ENCODE measurements around the gene C2CD5.

The C2CD5 gene

DNA sequence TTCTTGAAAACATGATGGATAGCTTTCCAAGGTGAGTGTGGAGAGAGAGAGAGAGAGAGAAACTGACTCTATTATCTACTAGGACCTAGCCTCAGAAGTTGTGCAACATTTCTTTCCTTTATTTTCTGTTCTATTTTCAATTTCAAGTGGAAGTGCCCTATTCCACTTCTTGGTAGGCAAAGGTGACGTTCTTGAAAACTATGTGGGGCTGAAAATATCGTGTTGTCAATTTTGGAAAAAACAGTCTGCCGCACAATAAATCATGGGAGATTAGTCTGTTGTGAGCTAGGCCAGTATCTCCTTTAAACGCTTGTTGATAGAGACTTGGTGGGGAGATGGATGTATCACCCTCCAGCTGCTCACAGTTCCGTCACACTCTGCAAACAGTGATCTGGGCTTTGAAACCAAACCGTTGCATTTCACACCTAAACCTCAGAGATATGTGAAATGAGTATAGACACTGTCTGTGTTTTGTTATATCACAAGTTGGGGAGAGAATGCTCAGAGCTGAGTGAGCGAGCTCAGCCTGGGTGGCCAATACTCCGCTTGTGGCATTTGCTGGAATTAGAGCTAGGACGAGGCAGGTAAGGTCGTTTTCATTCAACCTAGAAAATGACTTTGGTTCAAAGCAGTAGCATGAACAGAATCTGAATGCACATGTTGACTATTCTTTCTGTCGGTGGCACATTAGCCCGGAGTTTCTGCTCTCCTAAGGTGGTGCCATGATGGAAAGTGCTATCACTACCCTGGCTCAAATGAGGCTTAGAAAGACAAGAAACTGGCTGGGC lies 134.8 kb downstream of the C2CD5 start:
- TF ChIP-seq EZH2phosphoT487 (IDR thresholded peaks at IDR 0.05; ENCODE audit: low read depth) = no peak
- TF ChIP-seq, protein P1, sequence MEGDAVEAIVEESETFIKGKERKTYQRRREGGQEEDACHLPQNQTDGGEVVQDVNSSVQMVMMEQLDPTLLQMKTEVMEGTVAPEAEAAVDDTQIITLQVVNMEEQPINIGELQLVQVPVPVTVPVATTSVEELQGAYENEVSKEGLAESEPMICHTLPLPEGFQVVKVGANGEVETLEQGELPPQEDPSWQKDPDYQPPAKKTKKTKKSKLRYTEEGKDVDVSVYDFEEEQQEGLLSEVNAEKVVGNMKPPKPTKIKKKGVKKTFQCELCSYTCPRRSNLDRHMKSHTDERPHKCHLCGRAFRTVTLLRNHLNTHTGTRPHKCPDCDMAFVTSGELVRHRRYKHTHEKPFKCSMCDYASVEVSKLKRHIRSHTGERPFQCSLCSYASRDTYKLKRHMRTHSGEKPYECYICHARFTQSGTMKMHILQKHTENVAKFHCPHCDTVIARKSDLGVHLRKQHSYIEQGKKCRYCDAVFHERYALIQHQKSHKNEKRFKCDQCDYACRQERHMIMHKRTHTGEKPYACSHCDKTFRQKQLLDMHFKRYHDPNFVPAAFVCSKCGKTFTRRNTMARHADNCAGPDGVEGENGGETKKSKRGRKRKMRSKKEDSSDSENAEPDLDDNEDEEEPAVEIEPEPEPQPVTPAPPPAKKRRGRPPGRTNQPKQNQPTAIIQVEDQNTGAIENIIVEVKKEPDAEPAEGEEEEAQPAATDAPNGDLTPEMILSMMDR (IDR thresholded peaks at IDR 0.05; ENCODE audit: low read depth, low read length) = no peak
- Histone ChIP-seq H3K9ac (ENCODE audit: low read length) (peak overlapping the region; percentile 17; the same call in 1 of the 2 replicates), H3K36me3 (replicated peaks; ENCODE audit: low read depth, low read length) (no peaks in the 10 kb centered on the region), H3K9me3 (ENCODE audit: insufficient read depth, low read length) (no peaks in the 10 kb centered on the region), H3K4me1 (ENCODE audit: low read length) (peaks cover 35% of the 10 kb centered on the region), H3K27ac (ENCODE audit: low read length) (peak overlapping the region; percentile 13; the same call in 1 of the 2 replicates), H3K79me2 (ENCODE audit: low read length) (no peaks in the 10 kb centered on the region), H4K20me1 (ENCODE audit: insufficient read depth, low read length) (no peaks in the 10 kb centered on the region), H3K27me3 (ENCODE audit: low read depth, low read length) (no peaks in the 10 kb centered on the region), H3K4me3 (ENCODE audit: low read length) (peak overlapping the region; percentile 47), H2AFZ (ENCODE audit: low read depth, low read length) (peak overlapping the region; percentile 89), H3K4me2 (ENCODE audit: low read length) (peak overlapping the region; percentile 66)

DNA sequence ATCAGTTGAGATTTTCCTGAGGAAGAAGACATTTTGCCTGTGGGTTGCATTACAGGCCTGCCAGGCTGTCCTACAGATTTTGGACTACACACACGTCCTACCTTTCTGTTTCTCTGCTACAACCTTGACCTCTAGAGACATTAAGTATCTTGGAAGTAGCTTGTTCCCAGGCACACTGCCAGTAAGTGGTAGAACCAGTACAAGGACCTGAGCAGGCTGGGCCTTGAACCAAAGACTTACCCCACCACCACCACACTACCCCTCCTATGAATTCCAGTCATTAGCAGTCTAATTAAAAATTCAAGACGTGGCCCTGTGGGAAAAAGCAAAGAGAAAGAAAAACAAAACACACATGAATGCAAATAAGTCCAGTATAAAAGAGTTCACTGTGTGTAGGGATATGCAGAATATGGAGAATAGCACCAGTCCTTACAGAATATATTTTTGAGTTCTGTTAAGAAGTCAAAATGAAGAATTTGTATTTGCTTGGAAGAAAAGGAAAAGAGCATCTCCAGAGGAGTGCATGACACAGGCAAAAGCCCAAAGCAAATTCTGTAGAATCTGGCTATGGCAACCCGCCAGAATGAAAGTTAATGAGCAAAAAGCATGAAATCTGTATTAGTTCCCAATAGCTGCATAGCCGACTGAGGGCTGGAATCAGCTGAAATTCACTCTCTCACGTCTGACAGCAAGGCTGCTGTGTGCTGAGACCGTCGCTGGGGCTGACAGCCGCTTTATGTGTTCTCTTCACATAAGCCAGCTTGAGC lies 135.5 kb downstream of the C2CD5 start:
- H4K20me1 ChIP-seq (ENCODE audit: insufficient read depth, low read length) = no peaks in the 10 kb centered on the region
- H3K4me1 ChIP-seq (ENCODE audit: low read length) = peaks cover 35% of the 10 kb centered on the region
- peak overlapping the region; percentile 47 for H3K4me3 ChIP-seq (ENCODE audit: low read length)
- peak overlapping the region; percentile 13; the same call in 1 of the 2 replicates for H3K27ac ChIP-seq (ENCODE audit: low read length)
- no peaks in the 10 kb centered on the region for H3K36me3 ChIP-seq (replicated peaks; ENCODE audit: low read depth, low read length)
- H3K9me3 ChIP-seq (ENCODE audit: insufficient read depth, low read length) = no peaks in the 10 kb centered on the region
- peak overlapping the region; percentile 17; the same call in 1 of the 2 replicates for H3K9ac ChIP-seq (ENCODE audit: low read length)
- no peak for TF ChIP-seq EZH2phosphoT487 (IDR thresholded peaks at IDR 0.05; ENCODE audit: low read depth)
- TF ChIP-seq, protein P1 (IDR thresholded peaks at IDR 0.05; ENCODE audit: low read depth, low read length) = no peak
- H3K79me2 ChIP-seq (ENCODE audit: low read length) = no peaks in the 10 kb centered on the region
- peak overlapping the region; percentile 66 for H3K4me2 ChIP-seq (ENCODE audit: low read length)
- H3K27me3 ChIP-seq (ENCODE audit: low read depth, low read length) = no peaks in the 10 kb centered on the region
- peak overlapping the region; percentile 89 for H2AFZ ChIP-seq (ENCODE audit: low read depth, low read length)

DNA sequence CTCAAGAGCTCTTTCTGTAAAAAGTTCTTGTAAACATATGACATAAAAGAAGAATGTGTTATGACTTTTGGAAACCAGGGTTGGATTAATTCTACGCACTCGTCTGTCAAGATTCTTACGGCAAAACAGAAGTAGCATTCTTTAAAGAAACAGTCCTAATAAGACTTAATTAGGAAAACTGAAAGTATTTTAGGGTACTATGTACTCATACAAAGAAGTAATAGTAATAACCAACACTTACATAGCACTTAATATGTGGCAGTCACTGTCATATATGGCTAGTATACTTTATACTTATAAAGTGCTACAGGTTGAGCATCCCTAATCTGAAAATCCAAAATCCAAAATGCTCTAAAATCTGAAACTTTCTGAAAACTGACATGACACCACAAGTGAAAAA lies 136.9 kb downstream of the C2CD5 start:
- Histone ChIP-seq H3K36me3 (replicated peaks; ENCODE audit: low read depth, low read length) (no peaks in the 10 kb centered on the region), H2AFZ (ENCODE audit: low read depth, low read length) (peak overlapping the region; percentile 31), H3K4me1 (ENCODE audit: low read length) (peaks cover 35% of the 10 kb centered on the region), H3K9ac (ENCODE audit: low read length) (no peak overlapping the region), H3K27me3 (ENCODE audit: low read depth, low read length) (no peaks in the 10 kb centered on the region), H3K9me3 (ENCODE audit: insufficient read depth, low read length) (no peaks in the 10 kb centered on the region), H3K27ac (ENCODE audit: low read length) (peak overlapping the region; percentile 31), H3K4me3 (ENCODE audit: low read length) (peak overlapping the region; percentile 40), H3K4me2 (ENCODE audit: low read length) (peak overlapping the region; percentile 61), H4K20me1 (ENCODE audit: insufficient read depth, low read length) (no peaks in the 10 kb centered on the region), H3K79me2 (ENCODE audit: low read length) (no peaks in the 10 kb centered on the region)
- TF ChIP-seq, protein P1 (IDR thresholded peaks at IDR 0.05; ENCODE audit: low read depth, low read length) = no peak
- no peak for TF ChIP-seq EZH2phosphoT487 (IDR thresholded peaks at IDR 0.05; ENCODE audit: low read depth)

DNA sequence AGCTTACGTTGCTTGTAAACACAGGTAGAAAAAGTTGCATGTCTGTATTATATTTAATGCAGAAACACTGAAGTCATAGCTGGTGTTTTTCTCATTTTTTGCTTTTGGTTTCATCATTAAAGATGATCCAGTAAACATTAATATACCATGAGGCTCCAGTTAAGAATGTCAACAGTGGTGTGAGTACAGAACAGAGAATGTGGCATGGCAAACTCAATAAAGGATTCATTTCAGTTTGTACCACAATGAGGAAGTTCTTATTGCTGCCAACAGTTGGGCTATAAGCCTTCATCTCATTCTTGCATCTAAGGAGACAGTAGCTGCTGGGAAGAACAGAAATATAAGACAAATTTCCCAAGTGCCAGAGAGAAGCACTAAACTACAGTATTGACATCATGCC lies 137.7 kb downstream of the C2CD5 start:
- Histone ChIP-seq H3K27ac (ENCODE audit: low read length) (peak overlapping the region; percentile 31), H3K9me3 (ENCODE audit: insufficient read depth, low read length) (no peaks in the 10 kb centered on the region), H3K36me3 (replicated peaks; ENCODE audit: low read depth, low read length) (no peaks in the 10 kb centered on the region), H3K4me1 (ENCODE audit: low read length) (peaks cover 35% of the 10 kb centered on the region), H3K9ac (ENCODE audit: low read length) (no peak overlapping the region), H4K20me1 (ENCODE audit: insufficient read depth, low read length) (no peaks in the 10 kb centered on the region), H3K27me3 (ENCODE audit: low read depth, low read length) (no peaks in the 10 kb centered on the region), H2AFZ (ENCODE audit: low read depth, low read length) (no peak overlapping the region), H3K4me2 (ENCODE audit: low read length) (peak overlapping the region; percentile 61), H3K79me2 (ENCODE audit: low read length) (no peaks in the 10 kb centered on the region), H3K4me3 (ENCODE audit: low read length) (no peak overlapping the region)
- TF ChIP-seq EZH2phosphoT487 (IDR thresholded peaks at IDR 0.05; ENCODE audit: low read depth) = no peak
- TF ChIP-seq, protein P1 (IDR thresholded peaks at IDR 0.05; ENCODE audit: low read depth, low read length) = no peak

Measured in OCI-LY3 (cell line).